ENCODE measurements around the gene RNF212B. TPM values are rescaled to one million over a fixed set of nuclear protein-coding genes. Genes with fewer than 3 reads are reported as not detected.
A peak's percentile ranks its signal among the peaks of the same experiment; 100 is the strongest.

Gene RNF212B
- total and polyA plus RNA-seq, 2 donors (not counting 1 experiment from before 2014, with no cell fraction given), result not detected

GRCh38 chr14:23307687-23308644 lies 70.2 kb downstream of the RNF212B start:
- no peaks in the 10 kb centered on the region for H3K27me3 ChIP-seq (ENCODE audit: control insufficient read depth, insufficient read depth, low read length)
- no peaks in the 10 kb centered on the region for H4K20me1 ChIP-seq (ENCODE audit: control insufficient read depth, extremely low read depth, insufficient read depth, low read length)
- TF ChIP-seq EZH2 (IDR thresholded peaks at IDR 0.05; ENCODE audit: low read length, missing control alignments) (no peak), CTCF (conservative IDR thresholded peaks at IDR 0.05 in 1 of 2, IDR thresholded peaks at IDR 0.05 in 1 of 2; ENCODE audit: low read depth in 1 of 2, low read length in 2 of 2) (no peak)
- H2AFZ ChIP-seq (ENCODE audit: low read length), result no peak overlapping the region
- peak overlapping the region; percentile 60 to 94 (median 76) for H3K4me3 ChIP-seq (replicated peaks in 1 of 4; ENCODE audit: control extremely low read depth in 1 of 4, insufficient read depth in 1 of 4, low read depth in 3 of 4, low read length in 4 of 4)
- H3K9me3 ChIP-seq (ENCODE audit: control insufficient read depth, insufficient read depth, low read depth, low read length), result no peaks in the 10 kb centered on the region
- H3K4me1 ChIP-seq (ENCODE audit: control insufficient read depth, extremely low read depth, insufficient read depth, low read length), result peaks cover 9% of the 10 kb centered on the region
- no peak overlapping the region for H3K9ac ChIP-seq (ENCODE audit: insufficient read depth, low read length)
- H3K4me2 ChIP-seq (ENCODE audit: extremely low read depth, insufficient read depth, low read length), result peak overlapping the region; percentile 89
- H3K79me2 ChIP-seq (ENCODE audit: control insufficient read depth, insufficient read depth, low read length), result peaks cover 42% of the 10 kb centered on the region
- H3K36me3 ChIP-seq (ENCODE audit: control insufficient read depth, insufficient read depth, low read length), result peaks cover 13% of the 10 kb centered on the region
- peak overlapping the region; percentile 74 for H3K27ac ChIP-seq (ENCODE audit: insufficient read depth, low read length)
- DNase-seq (ENCODE audit: low read depth in 2 of 2), result peak in 1 of 2 donors; percentile 64

GRCh38 chr14:23308721-23309445 lies 71.1 kb downstream of the RNF212B start:
- Histone ChIP-seq H3K27ac (ENCODE audit: insufficient read depth, low read length) (no peak overlapping the region), H3K9me3 (ENCODE audit: control insufficient read depth, insufficient read depth, low read depth, low read length) (no peaks in the 10 kb centered on the region), H2AFZ (ENCODE audit: low read length) (no peak overlapping the region), H3K4me3 (replicated peaks in 1 of 4; ENCODE audit: control extremely low read depth in 1 of 4, insufficient read depth in 1 of 4, low read depth in 3 of 4, low read length in 4 of 4) (peak overlapping the region in 1 of 4 experiments; percentile 74), H3K4me2 (ENCODE audit: extremely low read depth, insufficient read depth, low read length) (peak overlapping the region; percentile 89), H3K9ac (ENCODE audit: insufficient read depth, low read length) (no peak overlapping the region), H3K27me3 (ENCODE audit: control insufficient read depth, insufficient read depth, low read length) (no peaks in the 10 kb centered on the region), H3K79me2 (ENCODE audit: control insufficient read depth, insufficient read depth, low read length) (peaks cover 44% of the 10 kb centered on the region), H3K36me3 (ENCODE audit: control insufficient read depth, insufficient read depth, low read length) (peaks cover 13% of the 10 kb centered on the region), H3K4me1 (ENCODE audit: control insufficient read depth, extremely low read depth, insufficient read depth, low read length) (peaks cover 9% of the 10 kb centered on the region), H4K20me1 (ENCODE audit: control insufficient read depth, extremely low read depth, insufficient read depth, low read length) (no peaks in the 10 kb centered on the region)
- no peak for DNase-seq (ENCODE audit: low read depth in 2 of 2)
- TF ChIP-seq CTCF (conservative IDR thresholded peaks at IDR 0.05 in 1 of 2, IDR thresholded peaks at IDR 0.05 in 1 of 2; ENCODE audit: low read depth in 1 of 2, low read length in 2 of 2) (no peak), EZH2 (IDR thresholded peaks at IDR 0.05; ENCODE audit: low read length, missing control alignments) (no peak)

- Histone ChIP-seq H3K4me2 (ENCODE audit: extremely low read depth, insufficient read depth, low read length) (no peak overlapping the region), H3K27me3 (ENCODE audit: control insufficient read depth, insufficient read depth, low read length) (no peaks in the 10 kb centered on the region), H3K9me3 (ENCODE audit: control insufficient read depth, insufficient read depth, low read depth, low read length) (no peaks in the 10 kb centered on the region), H4K20me1 (ENCODE audit: control insufficient read depth, extremely low read depth, insufficient read depth, low read length) (no peaks in the 10 kb centered on the region), H3K4me1 (ENCODE audit: control insufficient read depth, extremely low read depth, insufficient read depth, low read length) (peaks cover 9% of the 10 kb centered on the region), H3K36me3 (ENCODE audit: control insufficient read depth, insufficient read depth, low read length) (peaks cover 13% of the 10 kb centered on the region), H3K79me2 (ENCODE audit: control insufficient read depth, insufficient read depth, low read length) (peaks cover 44% of the 10 kb centered on the region), H3K4me3 (replicated peaks in 1 of 4; ENCODE audit: control extremely low read depth in 1 of 4, insufficient read depth in 1 of 4, low read depth in 3 of 4, low read length in 4 of 4) (no peak overlapping the region), H3K9ac (ENCODE audit: insufficient read depth, low read length) (no peak overlapping the region), H2AFZ (ENCODE audit: low read length) (no peak overlapping the region), H3K27ac (ENCODE audit: insufficient read depth, low read length) (no peak overlapping the region)
- no peak for DNase-seq (ENCODE audit: low read depth in 2 of 2)
- TF ChIP-seq EZH2 (IDR thresholded peaks at IDR 0.05; ENCODE audit: low read length, missing control alignments) (no peak), CTCF (conservative IDR thresholded peaks at IDR 0.05 in 1 of 2, IDR thresholded peaks at IDR 0.05 in 1 of 2; ENCODE audit: low read depth in 1 of 2, low read length in 2 of 2) (no peak)
Measured at GRCh38 chr14:23310546-23310945, 72.8 kb downstream of the RNF212B start.

Measured in fibroblast of lung (primary cell).